Measurements from ENCODE around the gene PKN3. TPM values are rescaled to one million over a fixed set of nuclear protein-coding genes. Genes with fewer than 3 reads are reported as not detected.
"Not testable (repeated sequence)": the region's sequence is repeated elsewhere in the genome, so short reads cannot be mapped to it uniquely, and the experiment has no call there.

Gene PKN3
- polyA plus RNA-seq, 4 donors, result 4.1 to 12.3 (median 4.5) TPM

GRCh38 chr9:128688501-128689292 lies 13.6 kb upstream of the PKN3 start, which contains the start of gene SET:
TSS of gene SET (plus strand) at chr9:128689222. CDS start at chr9:128689583, 361 bp downstream.
- peak within 1 kb of the TSS; percentile 89 to 90 (median 89) for H3K4me3 ChIP-seq (ENCODE audit: low read depth in 1 of 3, low read length in 3 of 3)
- FAIRE-seq (no peak), DNase-seq (peak; percentile 92 to 98)
- H3K4me1 ChIP-seq (ENCODE audit: control insufficient read depth in 3 of 3, insufficient read depth in 2 of 3, low read depth in 1 of 3, low read length in 2 of 3), result peaks cover 9 to 44% (median 10%) of the 10 kb centered on the region in 3 donors
- no peaks in the 10 kb centered on the region for H3K9me3 ChIP-seq (ENCODE audit: control insufficient read depth in 2 of 2, insufficient read depth in 1 of 2, low read depth in 1 of 2, low read length in 1 of 2)
- H3K27ac ChIP-seq (ENCODE audit: low read depth in 1 of 3, low read length in 2 of 3), result peak within 1 kb of the TSS; percentile 95 to 98 (median 98)
- peaks cover 6 to 10% (median 9%) of the 10 kb centered on the region in 3 donors for H3K36me3 ChIP-seq (ENCODE audit: control insufficient read depth in 3 of 3, insufficient read depth in 2 of 3, low read depth in 1 of 3, low read length in 3 of 3)
- 2 to 4% (median 2%) methylated on average over 38 to 93 of the region's 93 CpGs for WGBS, 3 donors
- no peaks in the 10 kb centered on the region for H3K27me3 ChIP-seq (ENCODE audit: control insufficient read depth in 3 of 3, insufficient read depth in 3 of 3, low read length in 3 of 3)

GRCh38 chr9:128689293-128689774 lies 13.0 kb upstream of the PKN3 start:
- peak overlapping the region; percentile 78 to 98 (median 90) for H3K27ac ChIP-seq (ENCODE audit: low read depth in 1 of 3, low read length in 2 of 3)
- 0 to 1% (median 1%) methylated on average over 14 to 79 of the region's 80 CpGs for WGBS, 3 donors
- FAIRE-seq (no peak), DNase-seq (no peak)
- peak overlapping the region; percentile 53 to 90 (median 89) for H3K4me3 ChIP-seq (ENCODE audit: low read depth in 1 of 3, low read length in 3 of 3)
- H3K36me3 ChIP-seq (ENCODE audit: control insufficient read depth in 3 of 3, insufficient read depth in 2 of 3, low read depth in 1 of 3, low read length in 3 of 3), result peaks cover 6 to 13% (median 10%) of the 10 kb centered on the region in 3 donors
- H3K9me3 ChIP-seq (ENCODE audit: control insufficient read depth in 2 of 2, insufficient read depth in 1 of 2, low read depth in 1 of 2, low read length in 1 of 2), result no peaks in the 10 kb centered on the region
- peaks cover 9 to 44% (median 10%) of the 10 kb centered on the region in 3 donors for H3K4me1 ChIP-seq (ENCODE audit: control insufficient read depth in 3 of 3, insufficient read depth in 2 of 3, low read depth in 1 of 3, low read length in 2 of 3)
- H3K27me3 ChIP-seq (ENCODE audit: control insufficient read depth in 3 of 3, insufficient read depth in 3 of 3, low read length in 3 of 3), result no peaks in the 10 kb centered on the region

- Histone ChIP-seq H3K4me3 (ENCODE audit: low read depth in 1 of 3, low read length in 3 of 3) (peak overlapping the region; percentile 89 to 90 (median 89)), H3K27ac (ENCODE audit: low read depth in 1 of 3, low read length in 2 of 3) (peak overlapping the region in 2 of 3 donors; percentile 3 to 83), H3K9me3 (ENCODE audit: control insufficient read depth in 2 of 2, insufficient read depth in 1 of 2, low read depth in 1 of 2, low read length in 1 of 2) (no peaks in the 10 kb centered on the region), H3K27me3 (ENCODE audit: control insufficient read depth in 3 of 3, insufficient read depth in 3 of 3, low read length in 3 of 3) (no peaks in the 10 kb centered on the region), H3K4me1 (ENCODE audit: control insufficient read depth in 3 of 3, insufficient read depth in 2 of 3, low read depth in 1 of 3, low read length in 2 of 3) (peaks cover 5 to 37% (median 10%) of the 10 kb centered on the region in 3 donors), H3K36me3 (ENCODE audit: control insufficient read depth in 3 of 3, insufficient read depth in 2 of 3, low read depth in 1 of 3, low read length in 3 of 3) (peaks cover 6 to 14% (median 12%) of the 10 kb centered on the region in 3 donors)
- DNase-seq, result peak; percentile 38 to 63
- FAIRE-seq, result no peak
- WGBS, 3 donors, result 0 to 1% (median 1%) methylated on average over 31 to 83 of the region's 83 CpGs
Observed at GRCh38 chr9:128689820-128690683, 12.3 kb upstream of the PKN3 start.

GRCh38 chr9:128690684-128691034 lies 11.6 kb upstream of the PKN3 start:
- no peak for FAIRE-seq

GRCh38 chr9:128693738-128694137 lies 8.6 kb upstream of the PKN3 start:
- not testable (repeated sequence) for H3K9me3 ChIP-seq (ENCODE audit: control insufficient read depth in 2 of 2, insufficient read depth in 1 of 2, low read depth in 1 of 2, low read length in 1 of 2); H3K27ac ChIP-seq (ENCODE audit: low read depth in 1 of 3, low read length in 2 of 3); H3K27me3 ChIP-seq (ENCODE audit: control insufficient read depth in 3 of 3, insufficient read depth in 3 of 3, low read length in 3 of 3); H3K4me3 ChIP-seq (ENCODE audit: low read depth in 1 of 3, low read length in 3 of 3); FAIRE-seq; DNase-seq; H3K4me1 ChIP-seq (ENCODE audit: control insufficient read depth in 3 of 3, insufficient read depth in 2 of 3, low read depth in 1 of 3, low read length in 2 of 3)
- peaks cover 9 to 17% (median 16%) of the 10 kb centered on the region in 3 donors for H3K36me3 ChIP-seq (ENCODE audit: control insufficient read depth in 3 of 3, insufficient read depth in 2 of 3, low read depth in 1 of 3, low read length in 3 of 3)
- 78 to 88% (median 86%) methylated on average over 3 of the region's 3 CpGs for WGBS, 3 donors

More at GRCh38 chr9:128690684-128691034, 11.6 kb upstream of the PKN3 start:
- Histone ChIP-seq H3K27ac (ENCODE audit: low read depth in 1 of 3, low read length in 2 of 3) (peak overlapping the region in 2 of 3 donors; percentile 3 to 83), H3K36me3 (ENCODE audit: control insufficient read depth in 3 of 3, insufficient read depth in 2 of 3, low read depth in 1 of 3, low read length in 3 of 3) (peaks cover 6 to 14% (median 12%) of the 10 kb centered on the region in 3 donors), H3K4me3 (ENCODE audit: low read depth in 1 of 3, low read length in 3 of 3) (peak overlapping the region; percentile 89 to 90 (median 89)), H3K9me3 (ENCODE audit: control insufficient read depth in 2 of 2, insufficient read depth in 1 of 2, low read depth in 1 of 2, low read length in 1 of 2) (no peaks in the 10 kb centered on the region), H3K27me3 (ENCODE audit: control insufficient read depth in 3 of 3, insufficient read depth in 3 of 3, low read length in 3 of 3) (no peaks in the 10 kb centered on the region), H3K4me1 (ENCODE audit: control insufficient read depth in 3 of 3, insufficient read depth in 2 of 3, low read depth in 1 of 3, low read length in 2 of 3) (peaks cover 0 to 31% (median 5%) of the 10 kb centered on the region in 3 donors)
- DNase-seq, result no peak
- 2 to 9% (median 3%) methylated on average over 5 of the region's 5 CpGs for WGBS, 3 donors

GRCh38 chr9:128694344-128694743 lies 8.0 kb upstream of the PKN3 start:
- Histone ChIP-seq H3K27ac (ENCODE audit: low read depth in 1 of 3, low read length in 2 of 3) (no peak overlapping the region), H3K27me3 (ENCODE audit: control insufficient read depth in 3 of 3, insufficient read depth in 3 of 3, low read length in 3 of 3) (no peaks in the 10 kb centered on the region), H3K36me3 (ENCODE audit: control insufficient read depth in 3 of 3, insufficient read depth in 2 of 3, low read depth in 1 of 3, low read length in 3 of 3) (peaks cover 9 to 17% (median 16%) of the 10 kb centered on the region in 3 donors), H3K4me1 (ENCODE audit: control insufficient read depth in 3 of 3, insufficient read depth in 2 of 3, low read depth in 1 of 3, low read length in 2 of 3) (peaks cover 0 to 5% (median 2%) of the 10 kb centered on the region in 3 donors), H3K9me3 (ENCODE audit: control insufficient read depth in 2 of 2, insufficient read depth in 1 of 2, low read depth in 1 of 2, low read length in 1 of 2) (no peaks in the 10 kb centered on the region), H3K4me3 (ENCODE audit: low read depth in 1 of 3, low read length in 3 of 3) (no peak overlapping the region)
- DNase-seq (no peak), FAIRE-seq (no peak)
- 65 to 76% (median 66%) methylated on average over 6 of the region's 6 CpGs for WGBS, 3 donors

- FAIRE-seq (no peak), DNase-seq (no peak)
- H3K4me3 ChIP-seq (ENCODE audit: low read depth in 1 of 3, low read length in 3 of 3), result no peak overlapping the region
- WGBS, 3 donors, result 73 to 75% (median 74%) methylated on average over 8 of the region's 8 CpGs
- H3K4me1 ChIP-seq (ENCODE audit: control insufficient read depth in 3 of 3, insufficient read depth in 2 of 3, low read depth in 1 of 3, low read length in 2 of 3), result no peaks in the 10 kb centered on the region
- no peaks in the 10 kb centered on the region for H3K27me3 ChIP-seq (ENCODE audit: control insufficient read depth in 3 of 3, insufficient read depth in 3 of 3, low read length in 3 of 3)
- H3K27ac ChIP-seq (ENCODE audit: low read depth in 1 of 3, low read length in 2 of 3), result no peak overlapping the region
- H3K36me3 ChIP-seq (ENCODE audit: control insufficient read depth in 3 of 3, insufficient read depth in 2 of 3, low read depth in 1 of 3, low read length in 3 of 3), result peaks cover 8 to 17% (median 9%) of the 10 kb centered on the region in 3 donors
- no peaks in the 10 kb centered on the region for H3K9me3 ChIP-seq (ENCODE audit: control insufficient read depth in 2 of 2, insufficient read depth in 1 of 2, low read depth in 1 of 2, low read length in 1 of 2)
Observed at GRCh38 chr9:128696923-128697707, 5.2 kb upstream of the PKN3 start.

Measured in small intestine (tissue), 7 donors.